SK-N-MC (cell line): ENCODE data around the gene VDAC1.
"Not testable (repeated sequence)": the region's sequence is repeated elsewhere in the genome, so short reads cannot be mapped to it uniquely, and the experiment has no call there.

Experiments
- EZH2 ChIP-seq: fragments of 200-600 bp; sonication (generic); IDR thresholded peaks from one replicate; pipeline ENCODE4 v1.6.1; 2017; ENCODE audit warnings: antibody characterized with exemption
- FOXP2 ChIP-seq: optimal IDR thresholded peaks from 2 replicates; pipeline ENCODE3; 2011; ENCODE audit warnings: mild to moderate bottlenecking, moderate library complexity; ENCODE audit not compliant: insufficient read depth; ENCODE audit errors: extremely low read length, control extremely low read depth
- POLR2AphosphoS5 ChIP-seq: IDR thresholded peaks from 2 replicates; pipeline ENCODE4 v1.6.1; 2012; ENCODE audit warnings: mild to moderate bottlenecking, low read depth, low read length, borderline replicate concordance

DNA sequence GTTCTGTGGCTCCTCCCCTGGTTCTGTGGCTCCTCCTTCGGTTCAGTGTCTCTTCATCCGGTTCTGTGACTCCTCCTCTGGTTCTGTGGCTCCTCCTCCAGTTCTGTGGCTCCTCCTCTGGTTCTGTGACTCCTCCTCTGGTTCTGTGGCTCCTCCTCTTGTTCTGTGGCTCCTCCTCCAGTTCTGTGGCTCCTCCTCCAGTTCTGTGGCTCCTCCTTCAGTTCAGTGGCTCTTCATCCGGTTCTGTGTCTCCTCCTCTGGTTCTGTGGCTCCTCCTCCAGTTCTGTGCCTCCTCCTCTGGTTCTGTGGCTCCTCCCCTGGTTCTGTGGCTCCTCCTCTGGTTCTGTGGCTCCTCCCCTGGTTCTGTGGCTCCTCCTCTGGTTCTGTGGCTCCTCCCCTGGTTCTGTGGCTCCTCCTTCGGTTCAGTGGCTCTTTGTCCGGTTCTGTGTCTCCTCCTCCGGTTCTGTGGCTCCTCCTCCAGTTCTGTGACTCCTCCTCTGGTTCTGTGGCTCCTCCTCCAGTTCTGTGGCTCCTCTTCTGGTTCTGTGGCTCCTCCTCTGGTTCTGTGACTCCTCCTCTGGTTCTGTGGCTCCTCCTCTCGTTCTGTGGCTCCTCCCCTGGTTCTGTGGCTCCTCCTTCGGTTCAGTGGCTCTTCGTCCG is 68.7 kb downstream of the VDAC1 start:
- TF ChIP-seq POLR2AphosphoS5, EZH2, FOXP2: not testable (repeated sequence)
